ENCODE results near the gene FAM234B. TPM values are rescaled to one million over a fixed set of nuclear protein-coding genes. Genes with fewer than 3 reads are reported as not detected.
A peak's percentile ranks its signal among the peaks of the same experiment; 100 is the strongest.

Gene FAM234B
- total RNA-seq, 4 donors from 2014 or later: 0.60 to 2.6 (median 1.8) TPM

- H3K27me3 ChIP-seq: peaks cover 24% of the 10 kb centered on the region
- intact Hi-C loops (cut with DNase I; ENCODE audit: low total_unique reads) (no loop called here), in situ Hi-C loops (cut with MboI; ENCODE audit: low pct_ligation_motif_present in 1 of 4, low pct_unique_long_range_greater_than_20kb in 1 of 4, low sequenced_read_pairs in 3 of 4) (no loop called here)
- H3K9me3 ChIP-seq: no peaks in the 10 kb centered on the region
- no peak for TF ChIP-seq POLR2AphosphoS5 (IDR thresholded peaks at IDR 0.05)
- no peak for TF ChIP-seq POLR2A (IDR thresholded peaks at IDR 0.05)
- TF ChIP-seq EP300 (IDR thresholded peaks at IDR 0.05; ENCODE audit: low read depth): no peak
- TF ChIP-seq CTCF (IDR thresholded peaks at IDR 0.05): no peak
- peaks cover 7 to 23% (median 9%) of the 10 kb centered on the region in 4 donors for H3K4me1 ChIP-seq
- H3K27ac ChIP-seq: no peak overlapping the region
- no peak overlapping the region for H3K4me3 ChIP-seq
- no peaks in the 10 kb centered on the region for H3K36me3 ChIP-seq
- no peak for DNase-seq
- 75 to 83% methylated on average over 2 to 3 of the region's 3 CpGs for WGBS, 2 donors (ENCODE audit: low coverage in 1 of 2)
Observed at GRCh38 chr12:13036881-13037280, 7.3 kb upstream of the FAM234B start.

DNA sequence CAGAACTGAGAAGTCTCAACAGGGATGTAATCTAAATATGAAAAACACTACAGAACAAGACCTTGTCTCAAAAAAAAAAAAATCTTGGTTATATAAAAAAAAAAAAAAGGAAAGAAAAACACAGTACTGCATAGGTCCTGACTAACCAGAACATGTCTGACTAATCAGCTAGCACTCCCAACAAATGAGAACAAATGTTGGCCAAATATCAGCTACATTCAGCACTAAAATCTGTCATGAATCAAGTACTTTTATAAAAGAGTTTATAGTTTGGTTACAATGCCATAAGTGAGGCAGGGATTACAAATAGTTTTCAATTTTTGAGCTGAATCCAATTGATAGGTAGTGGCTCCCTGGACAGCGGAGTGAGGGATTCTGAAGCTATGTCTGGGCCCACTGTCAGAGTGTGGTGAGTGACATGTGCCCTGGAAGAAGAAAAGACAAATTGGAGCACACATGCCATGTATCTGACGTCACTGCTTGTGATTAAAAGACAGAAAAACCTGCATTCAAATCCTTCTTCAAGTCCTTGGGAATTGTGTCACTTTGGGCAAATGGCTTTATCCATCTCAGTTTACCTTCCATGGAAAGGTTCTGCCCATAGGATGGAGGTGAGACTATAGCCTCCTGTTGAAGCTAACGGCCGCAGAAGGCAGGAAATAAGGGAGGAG, 5.6 kb upstream of the FAM234B start:
- H3K4me3 ChIP-seq: no peak overlapping the region
- no peaks in the 10 kb centered on the region for H3K9me3 ChIP-seq
- peaks cover 40% of the 10 kb centered on the region for H3K27me3 ChIP-seq
- DNase-seq: no peak
- 64 to 86% methylated on average over 2 to 4 of the region's 4 CpGs for WGBS, 2 donors (ENCODE audit: low coverage in 1 of 2)
- no peak overlapping the region for H3K27ac ChIP-seq
- H3K36me3 ChIP-seq: no peaks in the 10 kb centered on the region
- in situ Hi-C loops (cut with MboI; ENCODE audit: low pct_ligation_motif_present in 1 of 4, low pct_unique_long_range_greater_than_20kb in 1 of 4, low sequenced_read_pairs in 3 of 4) (no loop called here), intact Hi-C loops (cut with DNase I; ENCODE audit: low total_unique reads) (no loop called here)
- peaks cover 7 to 25% (median 9%) of the 10 kb centered on the region in 4 donors for H3K4me1 ChIP-seq
- TF ChIP-seq CTCF (IDR thresholded peaks at IDR 0.05): no peak
- TF ChIP-seq POLR2A (IDR thresholded peaks at IDR 0.05): no peak
- TF ChIP-seq EP300 (IDR thresholded peaks at IDR 0.05; ENCODE audit: low read depth): no peak
- no peak for TF ChIP-seq POLR2AphosphoS5 (IDR thresholded peaks at IDR 0.05)

DNA sequence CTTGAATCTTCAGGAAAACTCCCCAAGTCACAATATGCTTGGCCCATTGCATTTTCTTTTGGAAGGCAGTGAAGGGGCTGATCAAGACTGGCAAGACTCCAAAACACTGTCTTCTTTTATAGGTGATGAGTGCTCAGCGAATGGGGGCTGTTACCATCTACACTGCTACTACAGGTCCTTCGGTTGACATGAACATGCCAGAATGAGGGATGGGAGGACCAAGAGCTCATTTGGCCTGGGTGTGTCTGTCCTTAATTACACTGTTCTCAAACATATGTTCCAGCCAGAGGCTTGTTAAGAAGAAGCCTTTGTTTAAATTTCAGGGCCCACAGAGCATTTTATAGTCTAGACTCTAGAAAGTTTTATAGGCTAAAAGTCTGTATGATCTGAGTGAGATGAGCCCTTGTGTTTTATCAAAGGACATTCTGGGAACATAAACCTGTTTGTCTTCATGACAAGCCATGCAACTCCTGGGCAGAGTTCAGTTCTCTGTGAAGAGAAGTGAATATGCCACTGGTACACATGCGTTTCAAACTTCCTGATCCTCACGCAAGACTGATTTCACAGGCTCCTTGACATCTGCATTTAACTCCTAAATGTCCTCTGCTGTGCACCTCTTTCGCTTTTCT, 4.7 kb upstream of the FAM234B start:
- DNase-seq: peak; percentile 15
- in situ Hi-C loops (cut with MboI; ENCODE audit: low pct_ligation_motif_present in 1 of 4, low pct_unique_long_range_greater_than_20kb in 1 of 4, low sequenced_read_pairs in 3 of 4): no loop called here
- H3K9me3 ChIP-seq: no peaks in the 10 kb centered on the region
- peaks cover 7 to 31% (median 13%) of the 10 kb centered on the region in 4 donors for H3K4me1 ChIP-seq
- 20 to 67% methylated on average over 1 to 5 of the region's 5 CpGs for WGBS, 2 donors (ENCODE audit: low coverage in 1 of 2)
- H3K4me3 ChIP-seq: no peak overlapping the region
- H3K27ac ChIP-seq: no peak overlapping the region
- peaks cover 46% of the 10 kb centered on the region for H3K27me3 ChIP-seq
- no peaks in the 10 kb centered on the region for H3K36me3 ChIP-seq
- TF ChIP-seq EP300 (IDR thresholded peaks at IDR 0.05; ENCODE audit: low read depth): no peak
- peak in 2 of 3 donors; percentile 34 to 49 for TF ChIP-seq POLR2AphosphoS5 (IDR thresholded peaks at IDR 0.05)
- intact Hi-C loops (cut with DNase I; ENCODE audit: low total_unique reads): no loop called here

DNA sequence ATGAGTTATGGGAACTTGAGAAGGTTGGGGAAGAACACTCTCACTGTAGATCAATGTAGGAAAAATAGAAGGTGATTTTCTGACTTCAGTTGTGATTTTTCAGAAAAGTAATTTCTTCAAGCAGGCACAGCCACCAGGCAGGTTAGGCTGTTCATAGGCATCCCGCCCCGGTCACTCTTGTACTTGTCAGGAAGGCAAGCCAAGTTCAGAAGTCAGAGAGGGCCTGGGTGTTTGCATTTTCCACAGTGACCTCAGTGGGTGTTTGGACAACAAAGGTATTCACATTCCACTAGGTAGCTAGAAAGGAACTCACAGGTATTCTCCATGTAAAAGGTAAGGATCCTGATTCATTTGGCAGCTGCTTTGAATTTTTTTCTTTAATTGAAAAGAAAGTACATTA, 3.0 kb upstream of the FAM234B start:
- Histone ChIP-seq H3K4me1 (peaks cover 7 to 37% (median 19%) of the 10 kb centered on the region in 4 donors), H3K9me3 (no peaks in the 10 kb centered on the region), H3K27ac (no peak overlapping the region), H3K36me3 (no peaks in the 10 kb centered on the region), H3K27me3 (peaks cover 50% of the 10 kb centered on the region), H3K4me3 (no peak overlapping the region)
- no peak for DNase-seq
- WGBS, 2 donors (ENCODE audit: low coverage in 1 of 2): 100% methylated on average over 2 of the region's 2 CpGs; no CpG with 5 or more reads in 1 of the 2 donors
- intact Hi-C loops (cut with DNase I; ENCODE audit: low total_unique reads): no loop called here
- TF ChIP-seq POLR2AphosphoS5 (IDR thresholded peaks at IDR 0.05) (no peak), EP300 (IDR thresholded peaks at IDR 0.05; ENCODE audit: low read depth) (no peak), CTCF (IDR thresholded peaks at IDR 0.05) (no peak), POLR2A (IDR thresholded peaks at IDR 0.05) (no peak)
- in situ Hi-C loops (cut with MboI; ENCODE audit: low pct_ligation_motif_present in 1 of 4, low pct_unique_long_range_greater_than_20kb in 1 of 4, low sequenced_read_pairs in 3 of 4): no loop called here
